Measurements from ENCODE around the gene ARHGAP22.

ARHGAP22 gene

GRCh38 chr10:48459270-48460150 is 145.4 kb downstream of the ARHGAP22 start:
- no peak for DNase-seq

GRCh38 chr10:48458662-48459048 is 146.2 kb downstream of the ARHGAP22 start:
- no peak for DNase-seq

GRCh38 chr10:48457949-48458661 is 146.8 kb downstream of the ARHGAP22 start:
- no peak for DNase-seq

GRCh38 chr10:48456808-48457761 is 147.8 kb downstream of the ARHGAP22 start:
- no peak for DNase-seq

GRCh38 chr10:48456361-48456804 is 148.5 kb downstream of the ARHGAP22 start:
- DNase-seq = no peak

- DNase-seq = no peak
Measured at GRCh38 chr10:48455392-48456151, 149.3 kb downstream of the ARHGAP22 start.

- no peak for DNase-seq
Measured at GRCh38 chr10:48455055-48455391, 149.8 kb downstream of the ARHGAP22 start.

- no peak for DNase-seq
Measured at GRCh38 chr10:48454302-48455054, 150.4 kb downstream of the ARHGAP22 start.

- DNase-seq = no peak
Measured at GRCh38 chr10:48453451-48454301, 151.2 kb downstream of the ARHGAP22 start.

- DNase-seq = no peak
Measured at GRCh38 chr10:48452879-48453412, 151.9 kb downstream of the ARHGAP22 start.

GRCh38 chr10:48451969-48452878 is 152.6 kb downstream of the ARHGAP22 start:
- no peak for DNase-seq

GRCh38 chr10:48450741-48451466 is 154.0 kb downstream of the ARHGAP22 start:
- DNase-seq = no peak

GRCh38 chr10:48450233-48450740 is 154.6 kb downstream of the ARHGAP22 start:
- no peak for DNase-seq

GRCh38 chr10:48449501-48450232 is 155.2 kb downstream of the ARHGAP22 start:
- DNase-seq = no peak

- DNase-seq = no peak
Measured at GRCh38 chr10:48448796-48449195, 156.1 kb downstream of the ARHGAP22 start.

- no peak for DNase-seq
Measured at GRCh38 chr10:48447356-48448215, 157.3 kb downstream of the ARHGAP22 start.
